ENCODE measurements around the gene PRKN.
A peak's percentile ranks its signal among the peaks of the same experiment; 100 is the strongest.

Gene PRKN

DNA sequence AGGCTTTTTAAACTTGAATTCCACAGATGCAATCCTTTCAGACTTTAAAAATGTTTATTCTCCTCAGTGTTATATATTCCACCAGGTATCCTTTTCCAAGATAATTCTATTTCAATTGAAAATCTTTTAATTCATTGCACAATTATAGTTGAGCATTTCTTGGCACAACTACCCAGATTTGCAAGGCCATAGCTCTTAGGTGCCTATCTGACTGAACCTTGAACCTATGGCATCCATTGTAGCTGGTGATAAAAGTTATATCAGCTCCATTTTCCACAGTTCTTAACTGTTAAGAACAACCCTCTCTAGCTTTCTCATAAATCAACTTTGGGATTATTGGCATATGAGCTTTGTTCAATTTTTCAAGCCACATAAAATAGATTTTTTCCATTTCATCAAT is 42.6 kb upstream of the PRKN start:
- H3K9me3 ChIP-seq = no peaks in the 10 kb centered on the region
- no peak overlapping the region for H3K4me3 ChIP-seq
- H3K27ac ChIP-seq = no peak overlapping the region
- H3K4me1 ChIP-seq = no peaks in the 10 kb centered on the region
- no peaks in the 10 kb centered on the region for H3K36me3 ChIP-seq
- DNase-seq = no peak
- intact Hi-C loops (cut with DNase I; ENCODE audit: low total_unique reads) = no loop called here
- TF ChIP-seq, protein P1, sequence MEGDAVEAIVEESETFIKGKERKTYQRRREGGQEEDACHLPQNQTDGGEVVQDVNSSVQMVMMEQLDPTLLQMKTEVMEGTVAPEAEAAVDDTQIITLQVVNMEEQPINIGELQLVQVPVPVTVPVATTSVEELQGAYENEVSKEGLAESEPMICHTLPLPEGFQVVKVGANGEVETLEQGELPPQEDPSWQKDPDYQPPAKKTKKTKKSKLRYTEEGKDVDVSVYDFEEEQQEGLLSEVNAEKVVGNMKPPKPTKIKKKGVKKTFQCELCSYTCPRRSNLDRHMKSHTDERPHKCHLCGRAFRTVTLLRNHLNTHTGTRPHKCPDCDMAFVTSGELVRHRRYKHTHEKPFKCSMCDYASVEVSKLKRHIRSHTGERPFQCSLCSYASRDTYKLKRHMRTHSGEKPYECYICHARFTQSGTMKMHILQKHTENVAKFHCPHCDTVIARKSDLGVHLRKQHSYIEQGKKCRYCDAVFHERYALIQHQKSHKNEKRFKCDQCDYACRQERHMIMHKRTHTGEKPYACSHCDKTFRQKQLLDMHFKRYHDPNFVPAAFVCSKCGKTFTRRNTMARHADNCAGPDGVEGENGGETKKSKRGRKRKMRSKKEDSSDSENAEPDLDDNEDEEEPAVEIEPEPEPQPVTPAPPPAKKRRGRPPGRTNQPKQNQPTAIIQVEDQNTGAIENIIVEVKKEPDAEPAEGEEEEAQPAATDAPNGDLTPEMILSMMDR (IDR thresholded peaks at IDR 0.05) = no peak
- no peaks in the 10 kb centered on the region for H3K27me3 ChIP-seq

DNA sequence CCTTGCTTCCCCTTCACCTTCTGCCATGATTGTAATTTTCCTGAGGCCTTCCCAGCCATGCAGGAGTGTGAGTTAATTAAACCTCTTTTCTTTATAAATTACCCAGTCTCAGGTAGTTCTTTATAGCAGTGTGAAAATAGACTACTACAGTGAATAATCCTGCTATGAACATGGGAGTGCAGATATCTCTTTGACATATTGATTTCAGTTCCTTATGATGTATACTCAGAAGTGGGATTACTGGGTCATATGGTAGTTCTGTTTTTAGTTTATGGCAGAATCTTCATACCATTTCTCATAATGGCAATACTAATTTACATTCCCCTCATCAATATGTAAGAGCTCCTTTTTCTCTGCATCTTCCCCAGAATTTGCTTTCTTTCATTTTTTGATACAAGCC is 26.2 kb upstream of the PRKN start:
- H3K9me3 ChIP-seq = no peaks in the 10 kb centered on the region
- H3K36me3 ChIP-seq = no peaks in the 10 kb centered on the region
- no peak for DNase-seq
- no peak overlapping the region for H3K4me3 ChIP-seq
- TF ChIP-seq, protein P1 (IDR thresholded peaks at IDR 0.05) = no peak
- no peaks in the 10 kb centered on the region for H3K4me1 ChIP-seq
- intact Hi-C loops (cut with DNase I; ENCODE audit: low total_unique reads) = no loop called here
- no peaks in the 10 kb centered on the region for H3K27me3 ChIP-seq
- H3K27ac ChIP-seq = no peak overlapping the region

DNA sequence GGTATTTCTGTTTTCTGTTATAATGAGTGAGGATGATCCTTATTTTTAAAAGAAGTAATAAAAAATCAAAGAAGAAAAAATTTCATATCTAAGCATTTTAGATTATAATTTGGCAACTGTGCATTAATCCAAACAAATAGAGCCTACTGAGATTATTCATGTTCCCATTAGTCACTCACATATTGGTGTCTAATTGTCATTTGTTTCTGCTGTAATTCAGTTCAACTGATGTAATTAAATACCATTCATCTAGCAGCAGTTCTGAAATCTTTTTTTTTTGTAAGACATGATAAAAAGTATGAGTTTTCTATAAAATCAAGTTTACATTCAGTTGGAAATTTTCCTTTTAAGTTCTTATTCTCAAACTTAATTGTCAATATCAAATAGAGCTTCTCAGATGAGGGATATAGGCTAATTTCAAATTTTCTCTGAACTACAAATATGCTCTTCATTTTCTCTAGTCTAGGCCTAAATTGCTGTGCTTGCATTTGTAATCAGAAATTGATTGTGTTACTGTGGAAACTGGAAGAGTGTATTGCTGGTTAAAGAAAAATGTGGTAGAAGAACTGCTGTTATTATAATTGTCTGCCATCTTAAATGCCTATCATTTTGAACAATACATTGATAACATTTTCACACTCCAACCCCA is 23.8 kb upstream of the PRKN start:
- H3K27ac ChIP-seq = no peak overlapping the region
- no peaks in the 10 kb centered on the region for H3K36me3 ChIP-seq
- H3K4me1 ChIP-seq = no peaks in the 10 kb centered on the region
- DNase-seq = no peak
- no peaks in the 10 kb centered on the region for H3K9me3 ChIP-seq
- H3K4me3 ChIP-seq = no peak overlapping the region
- TF ChIP-seq, protein P1 (IDR thresholded peaks at IDR 0.05) = no peak
- intact Hi-C loops (cut with DNase I; ENCODE audit: low total_unique reads) = no loop called here
- no peaks in the 10 kb centered on the region for H3K27me3 ChIP-seq

DNA sequence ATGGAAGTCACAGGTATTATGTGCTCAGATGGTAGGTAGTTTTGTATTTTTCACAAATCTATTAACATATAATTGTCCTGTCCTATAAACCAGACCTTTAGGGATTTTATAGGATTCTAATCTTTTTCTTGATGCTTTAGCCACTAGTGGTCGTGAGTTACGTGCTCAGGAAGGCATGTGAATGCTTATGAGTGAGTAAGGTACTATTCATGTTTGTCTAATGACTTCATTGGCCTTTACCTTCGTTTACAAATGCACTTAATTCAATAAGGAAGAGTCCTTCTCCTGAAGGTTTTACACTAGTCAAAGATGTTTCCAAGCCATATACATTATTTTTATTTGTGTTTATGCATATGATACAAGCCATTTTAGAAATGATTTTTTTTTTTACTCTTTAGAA is 23.2 kb upstream of the PRKN start:
- DNase-seq = no peak
- Histone ChIP-seq H3K4me1 (no peaks in the 10 kb centered on the region), H3K36me3 (no peaks in the 10 kb centered on the region), H3K27ac (no peak overlapping the region), H3K27me3 (no peaks in the 10 kb centered on the region), H3K9me3 (no peaks in the 10 kb centered on the region), H3K4me3 (no peak overlapping the region)
- TF ChIP-seq, protein P1 (IDR thresholded peaks at IDR 0.05) = no peak
- intact Hi-C loops (cut with DNase I; ENCODE audit: low total_unique reads) = no loop called here

DNA sequence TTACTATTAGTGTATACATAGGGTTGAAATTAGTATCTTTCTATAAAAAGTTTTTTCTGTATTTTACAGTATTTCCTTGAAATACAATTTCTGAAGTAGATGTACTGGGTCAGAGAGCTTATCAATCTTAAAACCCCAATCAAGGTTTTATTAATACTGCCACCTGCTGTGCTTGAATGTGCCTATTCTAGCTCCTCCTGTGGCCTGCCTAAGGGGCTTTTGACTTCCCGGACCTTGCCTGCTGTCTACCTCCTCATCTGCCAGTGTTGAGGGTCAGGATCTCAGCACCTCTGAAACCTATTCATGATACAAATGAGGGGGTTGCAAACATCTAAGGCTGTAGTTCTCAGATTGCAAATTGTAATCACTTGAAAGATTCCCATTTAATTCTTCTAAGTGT is 9.4 kb upstream of the PRKN start:
- TF ChIP-seq, protein P1 (IDR thresholded peaks at IDR 0.05) = peak; percentile 12
- no peak for DNase-seq
- intact Hi-C loops (cut with DNase I; ENCODE audit: low total_unique reads) = no loop called here
- H3K27ac ChIP-seq = no peak overlapping the region
- H3K9me3 ChIP-seq = no peaks in the 10 kb centered on the region
- H3K4me1 ChIP-seq = no peaks in the 10 kb centered on the region
- H3K36me3 ChIP-seq = no peaks in the 10 kb centered on the region
- H3K27me3 ChIP-seq = no peaks in the 10 kb centered on the region
- no peak overlapping the region for H3K4me3 ChIP-seq

DNA sequence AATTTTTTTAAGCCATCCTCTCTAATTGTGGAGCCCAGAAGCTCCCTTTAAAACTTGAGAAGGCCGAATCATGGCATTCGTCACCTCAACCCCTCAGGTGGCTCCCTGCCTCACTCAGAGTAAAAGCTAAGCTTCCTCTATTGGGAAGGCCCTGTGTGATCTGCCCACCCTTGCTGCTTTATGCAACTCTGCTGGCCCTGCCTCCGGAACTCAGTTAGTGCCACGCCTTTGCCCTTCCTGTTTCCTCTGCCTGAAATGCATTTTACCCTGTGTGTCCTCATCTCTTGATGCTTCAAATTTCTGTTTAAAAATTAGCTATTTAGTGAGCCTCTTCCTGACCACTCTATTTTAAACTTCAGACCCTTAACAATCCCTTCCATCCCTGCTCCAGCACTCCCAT is 5.9 kb upstream of the PRKN start:
- Histone ChIP-seq H3K9me3 (peaks cover 0 to 4% (median 0%) of the 10 kb centered on the region in 3 donors), H3K4me3 (no peak overlapping the region), H3K4me1 (peaks cover 0 to under 1% (median 0%) of the 10 kb centered on the region in 4 donors), H3K36me3 (no peaks in the 10 kb centered on the region), H3K27ac (no peak overlapping the region), H3K27me3 (no peaks in the 10 kb centered on the region)
- TF ChIP-seq, protein P1 (IDR thresholded peaks at IDR 0.05) = no peak
- DNase-seq = no peak
- intact Hi-C loops (cut with DNase I; ENCODE audit: low total_unique reads) = no loop called here

All from tibial artery (tissue), 4 donors.